Activated T-cell treated with anti-CD3 and anti-CD28 coated beads, Interleukin-2, amount 50 U/mL, for 24 hours (primary cell): Measurements from ENCODE around the gene NEK10.

Source experiments
- DNase-seq: peaks from one replicate; pipeline ENCODE4 v3.0.0-alpha.2; 2020
- H3K27ac Mint-ChIP-seq: 2 replicates; pipeline ENCODE4 v1.8.0; 2020; ENCODE audit warnings: mild to moderate bottlenecking, mixed read lengths
- H3K27me3 Mint-ChIP-seq: 2 replicates; pipeline ENCODE4 v1.8.0; 2020; ENCODE audit warnings: mixed read lengths
- H3K36me3 Mint-ChIP-seq: 2 replicates; pipeline ENCODE4 v1.8.0; 2020; ENCODE audit warnings: low read depth, mixed read lengths
- H3K4me1 Mint-ChIP-seq: 2 replicates; pipeline ENCODE4 v1.8.0; 2020; ENCODE audit warnings: low read depth, mixed read lengths
- H3K4me3 Mint-ChIP-seq: 2 replicates; pipeline ENCODE4 v1.8.0; 2020; ENCODE audit warnings: mild to moderate bottlenecking, moderate library complexity, mixed read lengths
- H3K9me3 Mint-ChIP-seq: 2 replicates; pipeline ENCODE4 v1.8.0; 2020; ENCODE audit warnings: mixed read lengths

NEK10 gene

DNA sequence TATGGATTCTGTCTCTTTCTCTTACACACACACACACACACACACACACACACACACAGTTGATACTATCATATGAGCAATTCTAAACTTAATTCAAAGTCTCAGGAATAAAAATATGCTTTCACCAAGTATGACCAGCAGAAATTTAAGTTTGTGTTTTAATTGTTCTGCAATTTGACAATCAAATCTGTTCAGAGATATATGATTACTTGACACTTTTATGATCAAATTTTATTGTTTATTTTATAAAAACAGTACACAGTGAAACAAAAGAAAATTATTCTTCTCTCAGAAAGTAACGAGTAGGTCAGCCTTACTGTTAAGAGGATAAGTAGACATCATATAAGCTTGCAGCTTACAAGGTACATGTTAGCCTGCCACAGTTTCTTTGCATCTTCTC lies 114.3 kb downstream of the NEK10 start:
- DNase-seq = no peak
- no peaks in the 10 kb centered on the region for H3K4me1 Mint-ChIP-seq

DNA sequence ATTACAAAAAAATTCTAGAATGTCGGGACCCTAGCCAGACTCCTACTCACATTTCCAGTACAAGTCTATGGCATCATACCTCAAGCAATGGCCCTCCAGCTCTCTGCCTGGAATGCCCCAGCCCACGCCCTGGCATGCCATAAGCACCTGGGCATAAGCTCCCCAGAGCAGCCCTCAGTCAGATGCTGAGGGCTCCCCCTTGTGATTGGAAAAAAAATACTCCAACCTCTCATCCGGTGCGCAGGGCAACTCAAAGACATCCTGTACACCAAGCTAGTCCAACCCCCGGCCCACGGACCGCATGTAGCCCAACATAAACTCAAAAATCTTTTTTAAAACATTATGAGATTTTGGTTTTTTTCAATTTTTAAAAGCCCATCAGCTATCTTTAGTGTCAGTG lies 115.4 kb downstream of the NEK10 start:
- H3K4me3 Mint-ChIP-seq = no peak overlapping the region
- no peaks in the 10 kb centered on the region for H3K9me3 Mint-ChIP-seq
- DNase-seq = no peak
- no peak overlapping the region for H3K27ac Mint-ChIP-seq
- no peaks in the 10 kb centered on the region for H3K36me3 Mint-ChIP-seq
- no peaks in the 10 kb centered on the region for H3K4me1 Mint-ChIP-seq
- peaks cover 15% of the 10 kb centered on the region for H3K27me3 Mint-ChIP-seq

More for the DNA sequence above, 114.3 kb downstream of the NEK10 start:
- Mint-ChIP-seq H3K9me3 (no peaks in the 10 kb centered on the region), H3K4me3 (no peak overlapping the region), H3K36me3 (no peaks in the 10 kb centered on the region), H3K27me3 (peaks cover 13% of the 10 kb centered on the region), H3K27ac (no peak overlapping the region)

DNA sequence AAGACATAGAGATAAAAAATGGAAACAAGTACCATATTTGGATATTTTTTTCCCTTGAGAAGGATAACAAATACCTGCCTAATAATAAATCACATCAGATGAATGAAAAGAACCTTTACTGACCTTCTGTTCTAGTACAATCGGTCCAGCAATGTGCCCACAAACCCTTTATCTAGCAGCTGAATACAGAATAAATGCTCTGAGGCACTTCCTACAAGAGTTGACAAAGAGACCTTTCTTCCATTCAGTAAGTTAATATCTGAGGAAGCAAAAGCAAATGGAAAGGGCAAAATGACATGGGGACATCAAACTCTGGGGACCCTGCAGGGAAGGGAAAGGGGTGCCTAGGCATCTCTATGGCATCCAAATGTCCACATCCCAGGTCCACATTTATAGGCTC lies 115.8 kb downstream of the NEK10 start:
- no peaks in the 10 kb centered on the region for H3K4me1 Mint-ChIP-seq
- peaks cover 15% of the 10 kb centered on the region for H3K27me3 Mint-ChIP-seq
- no peaks in the 10 kb centered on the region for H3K9me3 Mint-ChIP-seq
- H3K4me3 Mint-ChIP-seq = no peak overlapping the region
- no peak overlapping the region for H3K27ac Mint-ChIP-seq
- no peak for DNase-seq
- no peaks in the 10 kb centered on the region for H3K36me3 Mint-ChIP-seq

DNA sequence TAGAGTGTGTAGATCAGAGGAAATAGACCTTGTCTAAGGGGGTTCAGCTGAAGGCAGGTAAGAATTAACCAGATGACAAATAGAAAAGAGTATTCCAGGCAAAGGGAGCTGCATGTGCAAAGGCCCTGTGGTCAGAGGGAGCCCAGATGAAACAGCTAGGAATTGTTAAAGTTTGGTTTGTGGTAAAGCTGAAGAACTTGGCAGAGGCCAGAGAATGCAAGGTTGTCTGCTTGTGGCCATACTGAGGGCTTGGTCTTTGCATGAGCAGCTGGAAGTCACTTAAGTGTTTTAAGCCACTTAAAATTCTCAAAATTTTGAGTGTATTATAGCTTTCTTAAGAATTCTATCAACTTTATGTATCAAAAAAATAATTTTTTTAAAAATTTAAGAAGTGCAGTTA lies 116.5 kb downstream of the NEK10 start:
- Mint-ChIP-seq H3K4me3 (no peak overlapping the region), H3K27me3 (peaks cover 15% of the 10 kb centered on the region), H3K36me3 (no peaks in the 10 kb centered on the region), H3K27ac (no peak overlapping the region), H3K4me1 (no peaks in the 10 kb centered on the region), H3K9me3 (no peaks in the 10 kb centered on the region)
- no peak for DNase-seq

DNA sequence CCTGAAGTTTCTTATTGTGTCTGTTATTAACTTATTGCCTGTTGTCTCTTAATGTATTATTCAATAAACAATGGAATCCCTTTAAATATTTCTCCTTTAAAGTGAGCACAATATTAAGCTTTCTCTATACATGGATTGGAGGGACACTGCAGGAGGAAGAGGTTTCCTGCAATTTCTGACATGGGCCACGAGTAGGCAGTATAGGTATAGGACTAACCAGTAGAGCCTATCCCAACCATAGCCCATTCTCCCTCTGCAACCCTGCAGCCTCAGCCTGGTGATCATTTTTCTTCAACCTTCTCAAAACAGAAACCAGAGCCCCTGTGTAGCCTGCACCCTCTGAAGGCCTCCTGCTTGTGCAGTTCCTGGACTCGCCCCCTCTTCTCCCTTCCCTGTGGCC lies 124.8 kb downstream of the NEK10 start:
- no peaks in the 10 kb centered on the region for H3K4me1 Mint-ChIP-seq
- no peak overlapping the region for H3K4me3 Mint-ChIP-seq
- no peak for DNase-seq
- no peaks in the 10 kb centered on the region for H3K36me3 Mint-ChIP-seq
- H3K27ac Mint-ChIP-seq = no peak overlapping the region
- H3K9me3 Mint-ChIP-seq = peaks cover 8% of the 10 kb centered on the region
- H3K27me3 Mint-ChIP-seq = peaks cover 2% of the 10 kb centered on the region

DNA sequence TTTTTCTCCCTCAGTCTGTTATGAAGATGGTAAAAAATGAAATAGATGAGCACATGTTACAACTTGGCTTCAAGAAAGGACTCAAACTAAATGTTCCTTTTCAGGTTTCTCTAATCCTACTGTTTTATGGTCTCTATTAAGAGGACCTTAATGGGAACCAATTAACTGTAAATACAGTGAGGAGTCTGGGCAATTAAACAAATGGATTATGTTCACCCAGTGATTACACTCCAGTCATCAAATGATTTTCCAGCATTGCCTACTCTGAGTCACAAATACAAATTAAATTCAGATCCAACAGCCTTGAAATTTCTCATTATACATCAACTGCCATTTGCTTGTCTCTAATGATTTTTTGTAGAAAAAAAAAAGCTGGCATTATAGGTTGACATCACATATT lies 129.2 kb downstream of the NEK10 start:
- H3K4me1 Mint-ChIP-seq = no peaks in the 10 kb centered on the region

DNA sequence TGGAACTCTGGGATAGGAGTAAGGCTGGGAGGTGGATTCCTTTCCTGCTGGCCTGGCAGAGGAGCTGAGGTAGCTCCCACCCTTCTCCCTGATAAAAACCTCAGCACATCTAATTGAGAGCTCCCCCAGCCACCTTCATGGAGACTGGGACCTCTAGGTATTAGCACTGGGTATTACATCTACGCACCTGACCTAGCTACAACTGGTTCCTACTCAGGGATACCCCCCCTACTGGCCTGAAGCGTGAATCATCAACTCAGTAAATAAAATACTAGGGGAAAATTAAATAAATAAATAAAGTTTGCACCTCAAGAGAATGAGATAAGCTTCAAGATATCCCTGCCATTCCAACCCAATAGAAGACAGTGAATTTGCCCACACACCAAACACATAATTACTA lies 140.4 kb downstream of the NEK10 start:
- Mint-ChIP-seq H3K4me1 (peaks cover 4% of the 10 kb centered on the region), H3K36me3 (no peaks in the 10 kb centered on the region), H3K27me3 (no peaks in the 10 kb centered on the region), H3K9me3 (peaks cover 22% of the 10 kb centered on the region), H3K4me3 (no peak overlapping the region), H3K27ac (no peak overlapping the region)
- no peak for DNase-seq

More for the DNA sequence above, 129.2 kb downstream of the NEK10 start:
- H3K9me3 Mint-ChIP-seq = peaks cover 33% of the 10 kb centered on the region
- H3K27me3 Mint-ChIP-seq = no peaks in the 10 kb centered on the region
- DNase-seq = no peak
- no peak overlapping the region for H3K4me3 Mint-ChIP-seq
- no peak overlapping the region for H3K27ac Mint-ChIP-seq
- no peaks in the 10 kb centered on the region for H3K36me3 Mint-ChIP-seq

DNA sequence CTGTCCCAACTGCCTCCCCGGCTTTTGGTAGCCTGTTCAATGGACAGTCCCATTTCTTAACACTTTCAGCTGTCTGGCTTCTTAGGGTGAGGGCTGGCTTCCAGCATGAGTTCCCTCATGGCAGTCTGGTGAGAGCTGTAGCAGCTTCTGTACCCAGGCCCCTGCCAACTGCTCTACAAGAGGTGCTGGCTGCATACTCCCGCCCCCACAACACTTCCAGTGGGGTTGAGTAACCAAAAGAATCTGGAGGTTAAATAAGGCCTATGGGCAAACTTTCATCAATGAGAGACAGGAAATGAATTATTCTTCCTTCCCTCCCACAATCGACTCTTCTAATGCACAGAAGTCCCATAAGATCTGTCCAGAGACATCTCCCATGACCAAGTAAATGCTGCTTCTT lies 145.0 kb downstream of the NEK10 start:
- no peak overlapping the region for H3K27ac Mint-ChIP-seq
- H3K9me3 Mint-ChIP-seq = no peaks in the 10 kb centered on the region
- peaks cover 12% of the 10 kb centered on the region for H3K4me1 Mint-ChIP-seq
- H3K4me3 Mint-ChIP-seq = no peak overlapping the region
- H3K27me3 Mint-ChIP-seq = no peaks in the 10 kb centered on the region
- no peaks in the 10 kb centered on the region for H3K36me3 Mint-ChIP-seq
- no peak for DNase-seq

DNA sequence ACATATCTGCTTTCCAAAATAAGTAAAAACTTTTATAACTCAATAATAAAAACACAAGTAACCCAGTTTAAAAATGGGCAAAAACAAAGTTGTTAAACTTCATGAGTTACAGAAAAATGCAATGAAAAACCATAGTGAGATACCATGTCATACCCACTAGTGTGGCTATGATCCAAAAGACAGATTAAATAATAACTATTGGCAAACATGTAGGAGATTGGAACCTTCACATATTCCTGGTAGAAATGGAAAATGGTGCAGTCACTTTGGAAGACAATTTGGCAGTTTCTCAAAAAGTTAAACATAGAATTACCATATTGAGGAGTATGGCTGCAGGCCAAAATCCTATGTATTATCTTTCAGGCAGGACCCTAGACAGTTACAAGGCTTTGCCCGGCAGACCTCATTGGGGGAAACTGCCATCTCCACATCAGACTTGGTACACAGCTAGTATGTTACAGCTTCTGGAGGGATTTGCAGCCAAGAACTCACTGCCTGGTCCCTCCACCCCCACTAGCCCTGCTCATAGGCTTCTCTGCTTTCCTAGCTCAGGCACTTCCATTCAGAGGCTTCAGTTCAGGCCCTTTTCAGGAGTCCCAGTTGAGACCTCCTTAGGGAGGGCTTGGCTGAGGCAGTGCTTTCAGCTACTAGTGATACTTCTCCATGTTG lies 147.8 kb downstream of the NEK10 start:
- Mint-ChIP-seq H3K9me3 (no peaks in the 10 kb centered on the region), H3K36me3 (no peaks in the 10 kb centered on the region), H3K27me3 (no peaks in the 10 kb centered on the region), H3K4me1 (peaks cover 12% of the 10 kb centered on the region), H3K4me3 (no peak overlapping the region), H3K27ac (no peak overlapping the region)
- no peak for DNase-seq

DNA sequence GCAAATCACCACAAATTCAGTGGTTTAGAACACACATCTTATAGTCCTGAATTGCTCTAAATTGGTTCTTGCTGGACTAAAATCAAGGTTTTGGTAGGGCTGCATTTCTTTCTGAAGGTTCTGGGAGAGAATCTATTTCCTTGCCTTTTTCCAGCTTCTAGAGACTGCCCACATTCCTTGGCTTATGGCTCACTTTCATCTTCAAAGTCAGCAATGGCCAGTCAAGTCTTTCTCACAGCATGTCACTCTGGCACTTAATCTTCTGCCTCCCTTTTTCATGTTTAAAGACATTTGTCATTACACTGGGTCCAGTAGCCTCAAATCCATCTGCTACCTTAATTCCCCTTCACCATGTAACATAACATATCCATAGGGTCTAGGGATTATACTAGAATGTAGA lies 149.0 kb downstream of the NEK10 start:
- Mint-ChIP-seq H3K4me3 (no peak overlapping the region), H3K36me3 (no peaks in the 10 kb centered on the region), H3K27me3 (no peaks in the 10 kb centered on the region), H3K27ac (no peak overlapping the region), H3K9me3 (no peaks in the 10 kb centered on the region), H3K4me1 (peaks cover 12% of the 10 kb centered on the region)
- DNase-seq = no peak

DNA sequence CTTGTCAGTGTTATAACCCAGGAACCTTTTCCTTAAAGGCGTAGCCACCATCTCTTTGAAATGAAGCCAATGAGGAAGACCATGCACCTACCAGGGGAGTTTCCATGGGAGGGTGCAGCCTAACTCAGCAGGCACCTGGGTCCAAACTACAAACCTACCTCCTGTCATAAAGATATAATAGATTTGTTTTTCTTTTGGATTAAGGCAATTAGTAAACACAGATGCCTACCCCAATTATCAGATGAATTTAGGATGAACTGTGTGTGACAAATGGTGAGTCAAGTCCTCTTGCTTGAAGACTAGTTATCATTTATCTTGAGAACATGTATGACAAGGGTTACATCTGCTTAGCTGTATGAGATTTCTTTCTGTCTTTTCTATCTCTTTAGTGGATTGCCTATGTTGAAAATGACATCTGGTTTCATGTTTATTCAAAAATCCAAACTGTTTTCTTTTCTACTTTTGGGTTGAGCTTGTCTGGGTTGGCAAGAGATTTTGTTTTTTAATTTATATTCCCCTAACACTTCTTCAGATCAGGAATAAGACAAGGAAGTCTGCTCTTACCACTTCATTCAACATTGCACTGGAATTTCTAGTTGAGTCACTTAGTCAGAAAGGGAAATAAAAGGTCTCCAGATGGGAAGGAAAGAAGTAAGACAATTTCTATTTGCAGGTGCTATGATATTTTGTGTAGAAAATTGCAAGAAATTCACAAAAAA lies 149.9 kb downstream of the NEK10 start:
- Mint-ChIP-seq H3K9me3 (no peaks in the 10 kb centered on the region), H3K27me3 (no peaks in the 10 kb centered on the region), H3K4me3 (no peak overlapping the region), H3K27ac (no peak overlapping the region), H3K4me1 (peaks cover 12% of the 10 kb centered on the region), H3K36me3 (no peaks in the 10 kb centered on the region)
- DNase-seq = no peak

DNA sequence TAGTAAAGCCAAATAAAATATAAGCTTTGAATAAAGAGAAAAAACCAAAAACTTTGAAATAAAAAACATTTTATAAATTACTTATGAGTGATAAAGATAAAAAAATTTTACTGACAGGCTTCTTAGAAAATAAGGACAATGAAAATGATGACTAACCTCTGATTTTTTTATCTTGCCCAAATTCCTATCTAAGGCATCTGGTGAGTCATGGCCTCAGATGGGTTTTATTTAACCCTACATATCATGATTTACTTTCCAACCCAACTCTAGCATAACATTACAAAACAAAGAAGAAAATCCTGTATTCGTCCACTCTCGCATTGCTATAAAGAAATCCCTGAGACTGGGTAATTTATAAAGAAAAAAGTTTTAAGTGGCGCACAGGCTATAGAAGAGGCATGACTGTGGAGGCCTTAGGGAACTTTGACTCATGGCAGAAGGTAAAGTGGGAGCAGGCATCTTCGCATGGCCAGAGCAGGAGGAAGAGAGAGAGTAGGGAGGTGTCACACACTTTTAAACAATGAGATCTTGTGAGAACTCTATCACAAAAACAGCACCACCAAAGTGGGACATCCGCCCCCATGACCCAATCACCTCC lies 152.1 kb downstream of the NEK10 start:
- Mint-ChIP-seq H3K36me3 (no peaks in the 10 kb centered on the region), H3K4me1 (no peaks in the 10 kb centered on the region), H3K9me3 (no peaks in the 10 kb centered on the region), H3K4me3 (no peak overlapping the region), H3K27ac (no peak overlapping the region), H3K27me3 (no peaks in the 10 kb centered on the region)
- no peak for DNase-seq

DNA sequence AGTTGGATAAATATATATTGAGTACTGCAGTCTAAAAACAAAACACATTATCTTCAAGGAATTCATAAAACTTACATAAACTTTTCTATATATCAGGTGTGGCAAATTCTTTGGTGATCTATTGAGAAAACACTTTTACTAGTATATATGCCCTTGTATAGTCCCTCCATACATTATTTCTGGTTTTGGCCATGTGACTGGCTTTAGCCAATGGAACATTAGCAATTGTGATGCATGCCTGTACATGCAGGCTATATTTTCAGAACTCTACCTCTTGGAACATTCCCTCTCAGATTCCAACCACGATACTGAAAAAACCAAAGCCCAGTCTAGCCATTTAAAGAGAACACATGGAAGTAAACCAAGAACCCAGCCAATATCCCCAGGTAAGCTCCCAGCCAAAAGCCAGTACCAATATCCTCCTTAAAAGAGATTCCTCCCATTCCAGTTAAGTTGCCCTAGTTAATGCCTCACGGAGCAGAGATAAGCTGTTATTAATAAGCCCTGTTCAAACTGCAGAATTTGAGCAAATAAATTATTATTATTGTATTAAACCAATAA lies 152.8 kb downstream of the NEK10 start:
- Mint-ChIP-seq H3K27ac (no peak overlapping the region), H3K9me3 (no peaks in the 10 kb centered on the region), H3K4me1 (no peaks in the 10 kb centered on the region), H3K4me3 (no peak overlapping the region), H3K36me3 (no peaks in the 10 kb centered on the region), H3K27me3 (no peaks in the 10 kb centered on the region)
- no peak for DNase-seq

DNA sequence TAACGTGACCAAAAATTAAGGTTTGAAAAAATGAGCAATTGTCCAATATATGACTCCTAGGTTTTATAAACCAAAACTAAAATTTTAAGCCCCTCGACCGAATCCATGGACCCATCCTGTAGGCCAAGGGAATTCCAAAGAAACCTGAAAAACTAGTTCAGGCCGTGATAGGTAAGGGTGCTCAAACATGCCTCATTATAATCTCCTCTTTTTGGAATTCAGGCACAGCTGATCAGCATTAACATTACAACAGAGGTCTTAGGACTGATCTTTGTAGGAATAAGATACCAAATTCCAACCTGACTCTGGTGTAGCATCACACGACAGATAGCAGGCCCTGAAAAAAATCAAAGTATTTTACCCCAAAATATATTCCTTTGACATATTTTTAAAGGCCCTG lies 155.7 kb downstream of the NEK10 start:
- Mint-ChIP-seq H3K9me3 (no peaks in the 10 kb centered on the region), H3K27ac (no peak overlapping the region), H3K36me3 (no peaks in the 10 kb centered on the region), H3K27me3 (no peaks in the 10 kb centered on the region), H3K4me3 (no peak overlapping the region), H3K4me1 (no peaks in the 10 kb centered on the region)
- no peak for DNase-seq

DNA sequence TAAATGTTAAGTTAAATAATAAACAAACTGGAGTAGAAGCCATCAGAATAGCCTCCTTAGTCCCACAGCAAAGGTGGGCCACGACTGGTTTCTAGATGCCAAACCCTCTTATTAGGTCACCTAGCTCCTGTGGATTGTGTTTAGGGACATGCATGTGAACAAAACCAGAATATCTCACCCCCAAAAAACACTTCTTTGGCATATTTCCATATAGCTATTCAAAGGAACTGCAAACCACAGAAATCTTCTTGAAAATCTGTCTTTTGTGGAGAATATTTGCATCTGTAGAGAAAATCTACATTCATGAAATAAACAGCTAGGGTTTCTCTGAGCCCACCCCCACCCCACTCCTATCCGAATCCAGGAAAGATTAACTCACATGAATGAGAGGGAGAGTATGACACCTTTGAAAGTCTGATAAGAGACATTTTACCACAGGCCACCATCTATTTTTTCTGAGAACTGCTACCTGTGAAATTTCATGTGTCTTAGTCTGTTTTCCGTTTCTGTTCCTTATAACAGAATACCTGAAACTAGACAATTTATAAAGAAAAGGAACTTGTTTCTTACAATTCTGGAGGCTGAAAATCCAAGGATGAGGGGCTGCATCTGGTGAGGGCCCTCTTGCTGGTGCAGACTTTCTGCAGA lies 159.4 kb downstream of the NEK10 start:
- H3K27ac Mint-ChIP-seq = no peak overlapping the region
- no peak overlapping the region for H3K4me3 Mint-ChIP-seq
- H3K36me3 Mint-ChIP-seq = no peaks in the 10 kb centered on the region
- no peaks in the 10 kb centered on the region for H3K27me3 Mint-ChIP-seq
- no peak for DNase-seq
- H3K9me3 Mint-ChIP-seq = no peaks in the 10 kb centered on the region
- no peaks in the 10 kb centered on the region for H3K4me1 Mint-ChIP-seq
